LNCAP (cell line): ENCODE data around the gene ELMO1.

Source experiments
- TF ChIP-seq, protein P1 (sequence below): fragments of 450-650 bp; IDR thresholded peaks from 2 replicates; pipeline ENCODE4 v1.5.1; 2017; ENCODE audit warnings: mild to moderate bottlenecking

Gene ELMO1

DNA sequence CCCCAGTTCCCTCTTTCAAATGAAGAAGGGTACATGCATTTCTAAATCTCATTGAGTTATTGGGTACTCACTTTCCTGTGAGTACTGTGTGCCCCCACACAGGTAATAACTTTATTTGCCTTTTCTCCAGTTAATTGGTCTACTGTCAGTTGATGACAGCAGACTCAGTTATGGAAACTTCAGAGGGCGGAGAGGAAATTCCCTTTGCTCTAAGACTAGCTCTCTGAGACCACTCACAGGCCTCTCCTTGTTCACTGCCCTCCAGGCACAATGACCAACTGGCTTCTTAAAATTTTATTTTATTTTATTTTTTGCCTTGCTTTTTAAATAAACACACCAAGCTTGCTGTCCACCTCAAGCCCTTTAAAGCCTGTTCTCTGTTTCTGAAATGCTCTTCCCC, 488.6 kb downstream of the ELMO1 start:
- TF ChIP-seq, protein P1, sequence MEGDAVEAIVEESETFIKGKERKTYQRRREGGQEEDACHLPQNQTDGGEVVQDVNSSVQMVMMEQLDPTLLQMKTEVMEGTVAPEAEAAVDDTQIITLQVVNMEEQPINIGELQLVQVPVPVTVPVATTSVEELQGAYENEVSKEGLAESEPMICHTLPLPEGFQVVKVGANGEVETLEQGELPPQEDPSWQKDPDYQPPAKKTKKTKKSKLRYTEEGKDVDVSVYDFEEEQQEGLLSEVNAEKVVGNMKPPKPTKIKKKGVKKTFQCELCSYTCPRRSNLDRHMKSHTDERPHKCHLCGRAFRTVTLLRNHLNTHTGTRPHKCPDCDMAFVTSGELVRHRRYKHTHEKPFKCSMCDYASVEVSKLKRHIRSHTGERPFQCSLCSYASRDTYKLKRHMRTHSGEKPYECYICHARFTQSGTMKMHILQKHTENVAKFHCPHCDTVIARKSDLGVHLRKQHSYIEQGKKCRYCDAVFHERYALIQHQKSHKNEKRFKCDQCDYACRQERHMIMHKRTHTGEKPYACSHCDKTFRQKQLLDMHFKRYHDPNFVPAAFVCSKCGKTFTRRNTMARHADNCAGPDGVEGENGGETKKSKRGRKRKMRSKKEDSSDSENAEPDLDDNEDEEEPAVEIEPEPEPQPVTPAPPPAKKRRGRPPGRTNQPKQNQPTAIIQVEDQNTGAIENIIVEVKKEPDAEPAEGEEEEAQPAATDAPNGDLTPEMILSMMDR, result no peak

DNA sequence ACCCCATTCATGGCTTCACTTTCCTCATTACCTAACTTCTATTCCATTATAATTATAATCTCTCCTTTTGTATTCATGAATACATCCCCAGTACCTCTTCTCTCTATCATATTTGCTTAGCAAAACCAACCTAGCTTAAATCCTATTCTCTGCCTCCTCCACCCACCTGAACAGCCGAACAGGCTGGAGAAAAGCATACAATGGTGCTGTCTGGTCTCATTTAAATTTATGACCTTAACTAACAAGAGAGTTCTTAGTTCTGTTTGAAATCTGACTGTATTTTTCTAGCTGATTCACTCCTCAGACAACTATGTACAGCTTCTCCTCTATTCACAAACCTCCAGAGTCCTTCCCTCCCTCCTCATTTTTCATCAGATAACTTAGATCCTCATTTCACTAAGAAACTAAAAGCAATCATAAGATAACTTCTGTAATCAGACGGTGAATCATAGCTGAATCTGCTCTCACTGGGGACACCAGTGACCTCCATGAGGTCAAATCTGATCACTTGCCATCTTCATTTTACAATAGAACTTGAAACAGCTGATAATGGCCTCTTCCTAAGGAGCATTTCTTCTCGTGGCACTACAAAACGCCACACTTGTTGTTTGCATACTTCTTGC, 490.4 kb downstream of the ELMO1 start:
- TF ChIP-seq, protein P1, result no peak

DNA sequence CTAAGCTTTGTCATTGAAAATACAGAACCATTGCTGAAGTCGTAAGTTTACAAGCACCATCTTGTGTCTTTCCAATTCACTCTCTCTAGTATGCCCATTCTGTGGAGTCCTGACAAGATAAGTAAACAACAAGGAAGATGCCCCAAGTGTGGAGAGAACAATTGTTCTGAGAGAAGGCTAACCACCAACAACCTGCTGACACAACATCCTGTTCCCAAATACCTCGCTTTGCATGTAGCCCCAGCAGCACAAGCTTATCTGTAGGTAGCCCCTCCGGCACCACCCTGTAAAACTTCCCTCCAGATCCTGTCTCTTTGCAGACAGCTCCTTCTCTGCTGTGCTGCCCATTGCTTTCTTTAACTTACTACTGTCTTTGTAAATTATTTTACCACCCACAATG, 491.0 kb downstream of the ELMO1 start:
- TF ChIP-seq, protein P1, result no peak

DNA sequence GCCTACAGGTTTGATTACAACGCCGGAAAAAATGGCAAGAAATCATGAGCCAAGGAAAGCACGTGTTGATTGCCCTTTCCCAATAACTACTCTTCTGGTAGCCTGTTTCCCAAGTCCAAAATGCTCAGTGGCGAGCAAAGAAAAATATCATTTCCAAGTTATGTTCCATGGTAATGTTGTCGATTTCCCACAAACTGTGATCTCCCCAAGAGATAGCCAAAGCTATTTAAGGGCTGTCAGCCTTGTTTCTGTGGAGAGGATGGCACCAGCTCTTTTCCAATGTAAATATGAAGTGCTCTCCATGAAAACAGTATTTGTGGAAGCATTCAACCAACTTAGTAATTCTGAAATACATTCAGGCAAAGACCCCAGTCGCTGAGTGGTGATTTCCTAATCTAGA, 491.9 kb downstream of the ELMO1 start:
- TF ChIP-seq, protein P1, result no peak

DNA sequence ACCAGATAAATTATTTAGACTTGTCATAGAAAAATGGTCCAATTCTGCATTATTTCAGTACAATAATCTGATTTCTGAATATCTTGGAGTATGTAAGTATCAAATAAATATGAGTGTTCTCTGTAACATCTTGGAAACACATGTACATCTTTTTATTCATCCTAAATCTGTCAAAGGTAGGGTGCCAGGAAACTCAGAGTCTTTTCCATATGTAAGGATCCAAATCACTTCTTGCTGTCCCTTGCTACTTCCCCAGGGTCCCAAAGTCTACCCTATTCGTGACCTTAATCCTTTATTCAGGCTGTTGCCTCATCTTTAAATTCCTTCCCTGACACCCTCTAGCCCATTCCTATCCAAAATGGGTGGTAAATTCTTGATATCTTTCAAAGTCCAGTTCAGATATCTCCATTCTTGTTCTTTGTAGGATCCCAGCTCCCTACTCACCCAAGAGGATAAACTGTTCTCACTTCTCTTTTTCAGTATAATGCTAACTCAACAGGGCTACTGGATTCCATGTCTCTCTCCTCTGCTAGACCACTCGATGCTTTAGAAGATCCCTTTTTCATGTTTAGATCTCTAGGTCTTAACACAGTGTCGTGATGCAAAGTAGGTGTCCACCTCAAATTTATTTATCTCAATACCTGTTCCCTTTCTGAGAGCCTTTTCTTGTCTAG, 493.1 kb downstream of the ELMO1 start:
- TF ChIP-seq, protein P1, result no peak

DNA sequence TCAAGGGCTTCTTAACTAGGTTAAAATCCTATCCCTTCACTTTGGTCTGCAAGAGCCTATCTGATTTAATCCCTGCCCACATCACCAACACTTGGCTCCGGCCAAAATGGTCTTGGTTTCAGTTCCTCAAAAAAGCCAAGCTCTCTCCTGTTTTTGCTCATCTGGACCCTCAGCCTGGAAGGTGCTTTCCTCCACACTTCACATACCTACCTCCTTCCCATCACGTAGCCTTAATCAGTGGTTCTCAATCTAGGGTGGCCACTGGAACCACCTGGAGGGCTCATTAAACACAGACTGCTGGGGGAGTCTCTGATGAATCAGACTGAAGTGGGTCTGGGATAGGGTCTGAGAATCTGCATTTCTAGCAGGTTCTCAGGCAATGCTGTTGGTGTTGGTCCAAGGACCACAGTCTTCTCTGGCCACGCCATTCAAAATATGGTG, 497.4 kb downstream of the ELMO1 start:
- TF ChIP-seq, protein P1, result no peak

DNA sequence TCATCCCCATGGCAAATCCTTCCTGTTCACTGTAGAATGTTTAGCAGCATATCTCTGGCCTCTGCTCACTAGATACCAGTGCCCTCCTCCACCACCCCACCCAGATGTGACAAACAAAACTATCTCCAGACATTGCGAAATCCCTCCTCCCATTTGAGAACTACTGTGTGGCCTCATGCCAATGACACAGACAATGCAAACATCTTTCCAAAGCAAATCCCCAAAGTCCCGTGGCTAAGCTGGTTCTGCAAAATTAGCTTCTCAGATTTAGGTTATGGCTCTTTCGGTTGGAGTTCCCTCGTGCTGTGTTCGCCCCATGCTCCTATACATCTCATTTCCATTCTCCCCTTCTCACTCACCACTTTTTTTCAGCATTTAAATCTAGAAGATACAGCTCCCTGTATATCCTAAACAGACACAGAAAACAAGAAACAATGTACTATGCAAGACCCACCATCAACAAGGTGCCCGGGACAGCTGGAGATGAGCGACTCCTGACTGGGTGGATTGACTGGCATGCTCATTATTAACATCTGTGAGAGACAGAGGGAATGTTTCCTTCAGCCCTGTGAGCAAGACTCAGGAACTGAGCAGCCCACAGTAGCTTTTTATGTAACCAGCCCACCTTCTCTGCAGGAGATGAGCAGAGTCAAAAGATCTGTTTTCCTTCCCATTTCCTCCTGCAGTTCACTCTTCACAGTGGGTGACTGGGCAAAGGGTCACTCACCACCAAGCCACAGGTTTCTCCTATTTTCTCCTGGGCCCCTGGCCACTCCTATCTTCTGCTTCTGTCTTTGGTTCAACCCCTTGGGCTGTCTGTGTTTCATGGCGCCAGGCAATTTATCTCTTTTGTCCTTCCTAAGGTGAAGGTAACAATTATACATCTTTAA, 498.7 kb downstream of the ELMO1 start:
- TF ChIP-seq, protein P1, result no peak
